ENCODE results near the gene FRMD6. TPM values are rescaled to one million over a fixed set of nuclear protein-coding genes. Genes with fewer than 3 reads are reported as not detected.
"Not testable (repeated sequence)": the region's sequence is repeated elsewhere in the genome, so short reads cannot be mapped to it uniquely, and the experiment has no call there.

FRMD6 gene
- total and polyA plus RNA-seq, 9 donors = 19.4 to 41.4 (median 27.1) TPM

GRCh38 chr14:51730684-51731083, 79.0 kb downstream of the FRMD6 start:
- no peaks in the 10 kb centered on the region for H3K9me3 ChIP-seq (replicated peaks; ENCODE audit: control insufficient read depth, low read depth, low read length)
- H3K27me3 ChIP-seq (ENCODE audit: control insufficient read depth, insufficient read depth, low read length) = no peaks in the 10 kb centered on the region
- H3K4me1 ChIP-seq (ENCODE audit: control insufficient read depth, insufficient read depth, low read length) = no peaks in the 10 kb centered on the region
- H3K36me3 ChIP-seq (ENCODE audit: control insufficient read depth, insufficient read depth, low read length) = peaks cover 19% of the 10 kb centered on the region
- DNase-seq = no peak
- no peak overlapping the region for H3K27ac ChIP-seq (ENCODE audit: low read length)
- no peak overlapping the region for H3K4me3 ChIP-seq (ENCODE audit: low read length)
- 86% methylated on average over 1 of the region's 2 CpGs for WGBS (ENCODE audit: insufficient coverage)

DNA sequence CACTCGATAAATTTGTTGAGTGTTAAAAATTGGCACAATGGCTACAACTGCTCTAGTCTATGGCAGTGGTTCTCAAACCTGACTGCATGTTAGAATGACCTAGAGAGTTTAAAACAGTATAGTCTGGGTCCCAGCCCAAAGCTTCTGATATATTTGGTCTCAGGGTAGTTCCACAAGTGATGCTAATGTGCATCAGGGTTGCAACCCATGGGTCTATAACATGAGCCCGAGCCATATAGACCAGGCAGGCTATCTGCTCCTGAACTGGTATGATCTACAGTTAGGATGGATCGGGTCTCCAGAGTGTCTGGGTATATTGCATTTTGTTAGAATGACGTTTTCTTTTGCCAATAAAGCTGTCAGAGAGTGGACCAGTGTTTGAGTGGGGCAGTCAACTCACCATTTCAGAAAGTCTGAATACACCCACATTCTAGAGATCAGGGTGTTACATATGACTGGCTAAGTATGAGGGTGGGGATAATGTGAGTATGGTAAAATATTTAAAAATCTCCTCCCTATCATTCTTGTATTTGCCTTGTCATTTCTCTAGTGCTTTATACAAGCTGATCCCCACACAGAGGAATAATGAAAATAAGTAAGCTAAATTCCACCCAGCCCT, 80.9 kb downstream of the FRMD6 start:
- Histone ChIP-seq H3K36me3 (ENCODE audit: control insufficient read depth, insufficient read depth, low read length) (peaks cover 9% of the 10 kb centered on the region), H3K9me3 (replicated peaks; ENCODE audit: control insufficient read depth, low read depth, low read length) (no peaks in the 10 kb centered on the region), H3K4me3 (ENCODE audit: low read length) (no peak overlapping the region), H3K27ac (ENCODE audit: low read length) (no peak overlapping the region), H3K4me1 (ENCODE audit: control insufficient read depth, insufficient read depth, low read length) (no peaks in the 10 kb centered on the region), H3K27me3 (ENCODE audit: control insufficient read depth, insufficient read depth, low read length) (no peaks in the 10 kb centered on the region)
- DNase-seq = no peak
- 92% methylated on average over 2 of the region's 4 CpGs for WGBS (ENCODE audit: insufficient coverage)

GRCh38 chr14:51733147-51733546, 81.4 kb downstream of the FRMD6 start:
- H3K9me3 ChIP-seq (replicated peaks; ENCODE audit: control insufficient read depth, low read depth, low read length) = no peaks in the 10 kb centered on the region
- H3K4me1 ChIP-seq (ENCODE audit: control insufficient read depth, insufficient read depth, low read length) = no peaks in the 10 kb centered on the region
- no peak overlapping the region for H3K27ac ChIP-seq (ENCODE audit: low read length)
- peaks cover 4% of the 10 kb centered on the region for H3K36me3 ChIP-seq (ENCODE audit: control insufficient read depth, insufficient read depth, low read length)
- H3K27me3 ChIP-seq (ENCODE audit: control insufficient read depth, insufficient read depth, low read length) = no peaks in the 10 kb centered on the region
- H3K4me3 ChIP-seq (ENCODE audit: low read length) = no peak overlapping the region
- WGBS (ENCODE audit: insufficient coverage) = no CpG with 5 or more reads among the region's 1 CpG
- DNase-seq = no peak

DNA sequence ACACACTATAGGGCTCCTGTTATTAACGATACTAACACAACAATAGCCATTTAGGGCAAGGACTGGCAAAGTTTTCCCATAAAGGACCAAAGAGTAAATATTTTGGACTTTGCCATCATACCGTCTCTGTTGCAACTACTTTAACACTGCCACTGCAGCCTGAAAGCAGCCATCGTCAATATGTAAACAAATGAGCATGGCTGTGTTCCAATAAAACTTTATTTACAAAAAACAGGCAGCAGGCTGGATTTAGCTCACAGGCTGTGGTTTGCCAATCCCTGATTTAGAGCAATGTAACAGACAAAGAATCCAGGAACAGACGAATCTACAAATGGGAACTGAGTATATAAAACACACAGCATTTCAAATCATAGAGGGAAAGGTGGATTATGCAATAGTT, 84.1 kb downstream of the FRMD6 start:
- DNase-seq = no peak
- no peak overlapping the region for H3K27ac ChIP-seq (ENCODE audit: low read length)
- H3K4me3 ChIP-seq (ENCODE audit: low read length) = no peak overlapping the region
- H3K36me3 ChIP-seq (ENCODE audit: control insufficient read depth, insufficient read depth, low read length) = no peaks in the 10 kb centered on the region
- WGBS (ENCODE audit: insufficient coverage) = 92% methylated on average over 2 of the region's 4 CpGs
- no peaks in the 10 kb centered on the region for H3K9me3 ChIP-seq (replicated peaks; ENCODE audit: control insufficient read depth, low read depth, low read length)
- H3K27me3 ChIP-seq (ENCODE audit: control insufficient read depth, insufficient read depth, low read length) = no peaks in the 10 kb centered on the region
- no peaks in the 10 kb centered on the region for H3K4me1 ChIP-seq (ENCODE audit: control insufficient read depth, insufficient read depth, low read length)

GRCh38 chr14:51738754-51739153, 87.0 kb downstream of the FRMD6 start:
- 29% methylated on average over 2 of the region's 8 CpGs for WGBS (ENCODE audit: insufficient coverage)
- no peaks in the 10 kb centered on the region for H3K27me3 ChIP-seq (ENCODE audit: control insufficient read depth, insufficient read depth, low read length)
- H3K4me1 ChIP-seq (ENCODE audit: control insufficient read depth, insufficient read depth, low read length) = no peaks in the 10 kb centered on the region
- no peak for DNase-seq
- no peaks in the 10 kb centered on the region for H3K9me3 ChIP-seq (replicated peaks; ENCODE audit: control insufficient read depth, low read depth, low read length)
- no peak overlapping the region for H3K4me3 ChIP-seq (ENCODE audit: low read length)
- H3K27ac ChIP-seq (ENCODE audit: low read length) = no peak overlapping the region
- H3K36me3 ChIP-seq (ENCODE audit: control insufficient read depth, insufficient read depth, low read length) = no peaks in the 10 kb centered on the region

GRCh38 chr14:51743588-51744000, 91.9 kb downstream of the FRMD6 start:
- no peak for DNase-seq
- H3K4me1 ChIP-seq (ENCODE audit: control insufficient read depth, insufficient read depth, low read length) = no peaks in the 10 kb centered on the region

GRCh38 chr14:51744372-51745130, 92.8 kb downstream of the FRMD6 start:
- no peak for DNase-seq
- Histone ChIP-seq H3K4me3 (ENCODE audit: low read length) (no peak overlapping the region), H3K4me1 (ENCODE audit: control insufficient read depth, insufficient read depth, low read length) (no peaks in the 10 kb centered on the region), H3K27ac (ENCODE audit: low read length) (no peak overlapping the region), H3K27me3 (ENCODE audit: control insufficient read depth, insufficient read depth, low read length) (no peaks in the 10 kb centered on the region), H3K36me3 (ENCODE audit: control insufficient read depth, insufficient read depth, low read length) (no peaks in the 10 kb centered on the region), H3K9me3 (replicated peaks; ENCODE audit: control insufficient read depth, low read depth, low read length) (peaks cover 2% of the 10 kb centered on the region)
- 75% methylated on average over 10 of the region's 31 CpGs for WGBS (ENCODE audit: insufficient coverage)

More at GRCh38 chr14:51743588-51744000, 91.9 kb downstream of the FRMD6 start:
- H3K36me3 ChIP-seq (ENCODE audit: control insufficient read depth, insufficient read depth, low read length) = no peaks in the 10 kb centered on the region
- H3K9me3 ChIP-seq (replicated peaks; ENCODE audit: control insufficient read depth, low read depth, low read length) = peaks cover 2% of the 10 kb centered on the region
- H3K27me3 ChIP-seq (ENCODE audit: control insufficient read depth, insufficient read depth, low read length) = no peaks in the 10 kb centered on the region
- no peak overlapping the region for H3K4me3 ChIP-seq (ENCODE audit: low read length)
- no peak overlapping the region for H3K27ac ChIP-seq (ENCODE audit: low read length)
- WGBS (ENCODE audit: insufficient coverage) = 70% methylated on average over 9 of the region's 23 CpGs

GRCh38 chr14:51746823-51747222, 95.1 kb downstream of the FRMD6 start:
- not testable (repeated sequence) for DNase-seq; H3K27me3 ChIP-seq (ENCODE audit: control insufficient read depth, insufficient read depth, low read length); H3K4me3 ChIP-seq (ENCODE audit: low read length); H3K9me3 ChIP-seq (replicated peaks; ENCODE audit: control insufficient read depth, low read depth, low read length); H3K36me3 ChIP-seq (ENCODE audit: control insufficient read depth, insufficient read depth, low read length); H3K4me1 ChIP-seq (ENCODE audit: control insufficient read depth, insufficient read depth, low read length); H3K27ac ChIP-seq (ENCODE audit: low read length)
- WGBS (ENCODE audit: insufficient coverage) = 94% methylated on average over 2 of the region's 25 CpGs

DNA sequence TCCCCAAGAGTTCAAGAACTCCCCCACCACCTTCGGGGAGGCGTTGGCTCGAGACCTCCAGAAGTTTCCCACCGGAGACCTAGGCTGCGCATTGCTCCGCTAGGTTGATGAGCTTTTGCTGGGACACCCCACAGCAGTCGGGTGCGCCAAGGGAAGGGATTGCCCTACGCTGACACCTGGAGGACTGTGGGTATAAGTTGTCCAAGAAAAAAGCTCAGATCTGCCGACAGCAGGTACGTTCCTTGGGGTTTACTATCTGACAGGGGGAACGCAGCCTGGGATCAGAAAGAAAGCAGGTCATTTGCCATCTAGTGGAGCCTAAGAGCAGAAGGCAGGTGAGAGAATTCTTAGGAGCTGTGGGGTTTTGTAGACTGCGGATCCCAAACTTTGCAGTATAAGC, 98.8 kb downstream of the FRMD6 start:
- 68% methylated on average over 11 of the region's 13 CpGs for WGBS (ENCODE audit: insufficient coverage)
- H3K4me3 ChIP-seq (ENCODE audit: low read length) = no peak overlapping the region
- DNase-seq = no peak
- no peaks in the 10 kb centered on the region for H3K27me3 ChIP-seq (ENCODE audit: control insufficient read depth, insufficient read depth, low read length)
- no peaks in the 10 kb centered on the region for H3K9me3 ChIP-seq (replicated peaks; ENCODE audit: control insufficient read depth, low read depth, low read length)
- no peak overlapping the region for H3K27ac ChIP-seq (ENCODE audit: low read length)
- no peaks in the 10 kb centered on the region for H3K36me3 ChIP-seq (ENCODE audit: control insufficient read depth, insufficient read depth, low read length)
- no peaks in the 10 kb centered on the region for H3K4me1 ChIP-seq (ENCODE audit: control insufficient read depth, insufficient read depth, low read length)

- not testable (repeated sequence) for DNase-seq; H3K27me3 ChIP-seq (ENCODE audit: control insufficient read depth, insufficient read depth, low read length)
- WGBS (ENCODE audit: insufficient coverage) = 91% methylated on average over 12 of the region's 16 CpGs
Observed at GRCh38 chr14:51751611-51752345, 100.1 kb downstream of the FRMD6 start.

More at GRCh38 chr14:51751611-51752345, 100.1 kb downstream of the FRMD6 start:
- not testable (repeated sequence) for H3K36me3 ChIP-seq (ENCODE audit: control insufficient read depth, insufficient read depth, low read length); H3K4me3 ChIP-seq (ENCODE audit: low read length); H3K4me1 ChIP-seq (ENCODE audit: control insufficient read depth, insufficient read depth, low read length); H3K9me3 ChIP-seq (replicated peaks; ENCODE audit: control insufficient read depth, low read depth, low read length); H3K27ac ChIP-seq (ENCODE audit: low read length)
